Bronchial epithelial cell (primary cell): ENCODE measurements around the gene GALC. TPM values are rescaled to one million over a fixed set of nuclear protein-coding genes. Genes with fewer than 3 reads are reported as not detected.

ENCODE experiments used
- DNase-seq: peaks from one replicate; pipeline ENCODE4 v3.0.0-alpha.2; 2010; ENCODE audit warnings: low read depth
- FAIRE-seq: peaks from 2 replicates; lab custom pipeline; 2011; peaks lifted over from hg19 to GRCh38; lab: Jason Lieb, UNC
- H3K27me3 ChIP-seq: 2 replicates; pipeline ENCODE4 v1.5.1; 2011; ENCODE audit warnings: low read length; ENCODE audit not compliant: control insufficient read depth, insufficient read depth
- H3K36me3 ChIP-seq: 2 replicates; pipeline ENCODE4 v1.5.1; 2011; ENCODE audit warnings: low read length; ENCODE audit not compliant: control insufficient read depth, insufficient read depth
- H3K4me3 ChIP-seq: 2 replicates; pipeline ENCODE4 v1.5.1; 2011; ENCODE audit warnings: mild to moderate bottlenecking, low read depth, low read length, control low read depth
- total RNA-seq: library from RNA; depleted of rRNA; stranded (reverse); fragments of >200 nt; gene quantifications from 2 replicates; pipeline ENCODE4 v1.2.1, GENCODE V29; 2014
- TF ChIP-seq, protein P1 (sequence below): IDR thresholded peaks from 2 replicates; pipeline ENCODE4 v1.5.1; 2011; ENCODE audit warnings: mild to moderate bottlenecking, moderate library complexity, low read length, control low read depth, inconsistent platforms; ENCODE audit not compliant: insufficient read depth, severe bottlenecking

The GALC gene
- total RNA-seq, 1 donor from 2014 or later = 12.6 TPM

DNA sequence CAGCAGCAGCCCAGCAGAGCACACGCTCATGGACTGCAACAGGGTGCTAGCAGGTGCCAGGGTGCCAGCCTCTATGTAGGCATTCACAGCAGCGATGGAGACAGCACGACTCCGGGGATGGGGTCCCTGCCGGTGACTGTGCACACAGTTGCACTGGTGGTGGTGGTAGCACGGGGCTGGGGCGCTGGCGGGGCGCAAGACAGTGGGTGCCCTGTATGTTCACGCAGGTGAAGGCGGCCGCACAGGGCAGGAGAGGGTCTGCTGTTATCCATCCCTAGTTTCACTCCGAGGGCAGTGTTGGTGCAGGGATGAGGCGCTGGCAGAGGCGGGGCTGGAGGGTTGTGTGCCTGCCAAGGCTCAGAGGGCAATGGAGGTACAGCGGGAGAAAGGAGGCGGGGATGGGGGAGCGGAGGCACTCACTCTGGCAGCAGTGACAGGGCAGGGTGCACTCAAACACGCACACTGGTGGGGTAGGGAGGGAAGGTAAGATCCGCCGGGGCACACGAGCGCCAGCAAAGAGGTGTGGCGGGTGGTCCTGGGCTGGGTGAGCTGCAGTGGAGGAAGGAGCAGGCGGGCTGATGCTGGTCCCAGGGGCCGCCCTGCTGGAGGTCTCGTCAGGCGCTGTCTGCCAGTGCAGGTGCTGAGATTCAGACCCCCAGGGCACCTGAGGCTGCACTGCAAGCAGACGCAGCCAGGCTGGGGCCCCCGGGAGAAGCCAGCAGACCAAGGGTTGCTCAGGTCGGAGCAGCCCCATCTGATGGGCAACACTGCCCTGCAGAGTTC is 76.7 kb downstream of the GALC start:
- no peak overlapping the region for H3K4me3 ChIP-seq
- FAIRE-seq = no peak
- TF ChIP-seq, protein P1, sequence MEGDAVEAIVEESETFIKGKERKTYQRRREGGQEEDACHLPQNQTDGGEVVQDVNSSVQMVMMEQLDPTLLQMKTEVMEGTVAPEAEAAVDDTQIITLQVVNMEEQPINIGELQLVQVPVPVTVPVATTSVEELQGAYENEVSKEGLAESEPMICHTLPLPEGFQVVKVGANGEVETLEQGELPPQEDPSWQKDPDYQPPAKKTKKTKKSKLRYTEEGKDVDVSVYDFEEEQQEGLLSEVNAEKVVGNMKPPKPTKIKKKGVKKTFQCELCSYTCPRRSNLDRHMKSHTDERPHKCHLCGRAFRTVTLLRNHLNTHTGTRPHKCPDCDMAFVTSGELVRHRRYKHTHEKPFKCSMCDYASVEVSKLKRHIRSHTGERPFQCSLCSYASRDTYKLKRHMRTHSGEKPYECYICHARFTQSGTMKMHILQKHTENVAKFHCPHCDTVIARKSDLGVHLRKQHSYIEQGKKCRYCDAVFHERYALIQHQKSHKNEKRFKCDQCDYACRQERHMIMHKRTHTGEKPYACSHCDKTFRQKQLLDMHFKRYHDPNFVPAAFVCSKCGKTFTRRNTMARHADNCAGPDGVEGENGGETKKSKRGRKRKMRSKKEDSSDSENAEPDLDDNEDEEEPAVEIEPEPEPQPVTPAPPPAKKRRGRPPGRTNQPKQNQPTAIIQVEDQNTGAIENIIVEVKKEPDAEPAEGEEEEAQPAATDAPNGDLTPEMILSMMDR = no peak
- no peaks in the 10 kb centered on the region for H3K27me3 ChIP-seq
- H3K36me3 ChIP-seq = no peaks in the 10 kb centered on the region
- DNase-seq = no peak

DNA sequence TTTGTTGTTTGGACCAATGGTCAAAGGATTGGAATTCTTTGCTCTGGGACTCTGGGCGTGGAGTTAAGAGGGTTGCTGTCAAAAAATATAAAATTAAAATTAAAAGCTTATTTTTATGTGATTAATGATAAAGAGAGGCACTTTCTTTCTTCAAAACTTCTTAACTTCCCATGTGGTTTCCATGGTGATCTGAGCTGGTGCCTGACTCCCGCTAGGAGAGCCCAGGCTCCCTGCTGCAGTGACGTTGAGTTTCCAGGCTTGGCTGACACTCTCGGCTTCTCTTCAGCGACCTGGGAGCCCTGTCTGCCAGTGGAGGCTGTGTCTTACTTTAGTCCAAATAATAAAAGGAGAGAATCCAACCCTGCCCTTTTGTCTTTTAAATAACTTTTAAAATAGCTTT is 84.4 kb downstream of the GALC start:
- no peak for FAIRE-seq

DNA sequence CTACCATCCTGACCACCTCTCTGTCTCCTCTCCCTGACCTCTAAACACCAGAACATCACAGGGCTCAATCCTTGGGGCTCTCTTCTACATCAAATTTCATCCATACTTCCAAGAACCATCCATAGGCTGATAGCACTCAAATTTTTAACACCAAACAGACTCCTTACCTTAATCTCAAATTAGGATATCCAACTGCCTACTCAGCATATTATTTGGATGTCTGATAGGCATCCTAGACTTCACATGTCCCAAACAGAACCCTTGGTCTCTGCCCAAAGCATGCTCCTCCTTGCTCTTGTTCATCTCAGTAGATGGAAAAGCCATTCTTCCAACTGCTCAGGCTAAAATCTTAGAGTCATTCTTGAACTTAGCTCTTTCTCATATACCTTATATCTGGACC is 91.3 kb downstream of the GALC start:
- H3K4me3 ChIP-seq = no peak overlapping the region
- FAIRE-seq (no peak), DNase-seq (no peak)
- TF ChIP-seq, protein P1 = no peak
- no peaks in the 10 kb centered on the region for H3K36me3 ChIP-seq
- H3K27me3 ChIP-seq = no peaks in the 10 kb centered on the region

More for the DNA sequence above, 84.4 kb downstream of the GALC start:
- Histone ChIP-seq H3K4me3 (no peak overlapping the region), H3K27me3 (no peaks in the 10 kb centered on the region), H3K36me3 (no peaks in the 10 kb centered on the region)
- DNase-seq = no peak
- TF ChIP-seq, protein P1 = no peak

DNA sequence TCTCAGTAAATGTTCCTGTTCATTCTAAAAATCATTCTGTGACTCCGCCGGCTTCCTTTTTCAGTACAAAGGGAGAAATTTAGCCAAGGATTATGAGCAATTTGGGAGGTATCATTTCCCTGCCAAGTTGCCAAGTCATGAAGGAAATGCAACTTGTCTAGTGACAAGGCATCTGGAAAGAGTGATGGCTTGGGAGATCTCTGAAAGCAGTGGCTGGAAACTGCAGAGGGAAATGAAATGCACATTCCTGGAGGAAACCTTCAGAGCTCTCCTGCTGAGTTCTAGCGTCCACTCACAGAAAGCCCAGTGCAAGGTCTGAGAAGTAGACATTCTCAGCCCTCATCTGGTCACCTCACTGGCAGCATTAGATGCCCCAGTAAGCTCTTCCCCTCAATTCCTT is 91.7 kb downstream of the GALC start:
- TF ChIP-seq, protein P1 = no peak
- DNase-seq (no peak), FAIRE-seq (no peak)
- no peaks in the 10 kb centered on the region for H3K36me3 ChIP-seq
- no peak overlapping the region for H3K4me3 ChIP-seq
- H3K27me3 ChIP-seq = no peaks in the 10 kb centered on the region

DNA sequence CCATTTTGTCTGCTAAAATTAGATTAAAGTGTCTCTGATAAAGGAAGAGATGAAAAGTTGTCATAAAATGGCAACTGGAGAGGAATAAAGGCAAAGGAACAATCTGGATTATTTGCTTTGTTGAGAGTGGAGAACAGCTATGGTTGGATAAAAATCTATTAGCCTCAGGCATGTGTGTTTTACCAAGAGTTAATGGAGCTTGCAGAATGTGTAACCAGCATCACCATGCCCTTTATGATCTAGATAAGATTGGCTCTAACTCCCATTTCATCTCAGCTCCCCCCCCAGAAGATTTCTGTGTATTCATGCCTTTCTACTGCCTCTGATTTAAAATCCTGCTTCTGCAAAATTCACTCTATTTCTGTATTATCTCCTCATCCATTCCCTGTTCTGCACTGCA is 93.8 kb downstream of the GALC start:
- FAIRE-seq (no peak), DNase-seq (no peak)

More for the DNA sequence above, 93.8 kb downstream of the GALC start:
- Histone ChIP-seq H3K27me3 (no peaks in the 10 kb centered on the region), H3K4me3 (no peak overlapping the region), H3K36me3 (no peaks in the 10 kb centered on the region)
- TF ChIP-seq, protein P1 = no peak
